NCI-H1048 (cell line): Measurements from ENCODE around the gene OLFML2A.
"Not testable (repeated sequence)": the region's sequence is repeated elsewhere in the genome, so short reads cannot be mapped to it uniquely, and the experiment has no call there.

Experiments used
- DNase-seq: peaks from one replicate; lab custom pipeline; 2025; lab: John Stamatoyannopoulos, UW

OLFML2A gene

DNA sequence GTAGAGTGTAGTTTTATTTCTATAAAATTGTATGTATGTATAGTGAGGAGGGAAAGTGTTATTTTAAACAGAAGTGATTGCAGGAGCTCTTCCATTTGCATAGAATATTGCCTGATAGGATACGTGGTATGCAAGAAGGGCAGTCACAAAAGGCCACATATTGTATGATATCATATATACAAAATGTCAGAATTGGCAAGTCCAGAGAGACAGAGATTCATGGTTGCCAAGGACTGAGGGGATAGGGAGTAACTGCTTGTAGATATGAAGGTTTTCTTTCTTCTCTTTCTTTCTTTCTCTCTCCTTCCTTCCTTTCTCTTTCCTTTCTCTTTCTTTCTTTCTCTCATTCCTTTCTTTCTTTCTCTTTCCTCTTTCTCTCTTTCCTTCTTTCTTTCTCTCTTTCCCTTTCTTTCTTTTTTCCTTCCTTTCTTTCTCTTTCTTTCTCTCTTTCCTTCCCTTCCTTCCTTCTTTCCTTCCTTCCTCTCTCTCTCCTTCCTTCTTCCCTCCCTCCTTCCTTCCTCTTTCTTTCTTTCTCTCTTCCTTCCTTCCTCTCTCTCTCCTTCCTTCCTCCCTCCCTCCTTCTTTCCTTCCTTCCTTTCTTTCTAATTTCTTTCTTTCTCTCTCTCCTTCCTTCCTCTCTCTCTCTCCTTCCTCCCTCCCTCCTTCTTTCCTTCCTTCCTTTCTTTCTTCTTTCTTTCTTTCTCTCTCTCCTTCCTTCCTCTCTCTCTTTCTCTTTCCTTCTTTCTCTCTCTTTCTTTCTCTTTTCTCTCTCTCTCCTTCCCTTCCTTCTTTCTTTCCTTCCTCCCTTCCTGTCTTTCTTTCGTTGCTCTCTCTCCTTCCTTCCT is 51.8 kb downstream of the OLFML2A start:
- no peak for DNase-seq

DNA sequence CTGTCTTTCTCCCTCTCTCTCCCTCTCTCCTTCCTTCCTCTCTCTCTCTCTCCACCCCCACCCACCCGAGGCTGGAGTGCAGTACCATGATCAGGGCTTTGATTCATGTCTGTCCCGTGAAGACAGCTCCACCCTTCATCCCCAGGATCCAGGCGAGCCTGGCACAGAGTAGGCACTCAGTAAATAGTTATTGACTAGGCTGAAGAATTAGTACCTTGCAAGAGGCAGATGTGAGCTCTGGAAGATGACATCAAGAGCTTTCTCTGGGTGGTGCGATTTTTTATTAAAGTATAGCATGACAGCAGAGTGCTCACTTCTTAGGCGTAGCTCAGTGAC is 52.4 kb downstream of the OLFML2A start:
- no peak for DNase-seq

DNA sequence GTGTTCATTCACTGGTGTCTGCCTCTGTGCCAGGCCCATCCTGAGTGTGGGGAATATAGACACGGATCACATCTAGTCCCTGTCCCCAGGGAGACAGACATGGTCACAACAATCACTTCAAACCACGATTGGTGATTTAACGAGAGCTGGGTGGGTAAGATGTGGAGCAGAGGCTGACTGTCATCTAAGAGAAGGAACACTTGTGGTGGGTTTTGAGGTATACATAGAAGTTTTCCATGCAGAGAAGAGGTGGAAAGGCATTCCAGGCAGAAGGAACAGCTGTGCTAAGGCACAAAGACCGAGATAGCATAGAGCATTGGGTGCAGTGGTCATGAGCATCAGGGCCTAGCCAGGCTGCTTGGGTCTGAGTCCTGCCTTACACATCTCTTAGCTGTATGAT is 53.7 kb downstream of the OLFML2A start:
- DNase-seq = no peak

DNA sequence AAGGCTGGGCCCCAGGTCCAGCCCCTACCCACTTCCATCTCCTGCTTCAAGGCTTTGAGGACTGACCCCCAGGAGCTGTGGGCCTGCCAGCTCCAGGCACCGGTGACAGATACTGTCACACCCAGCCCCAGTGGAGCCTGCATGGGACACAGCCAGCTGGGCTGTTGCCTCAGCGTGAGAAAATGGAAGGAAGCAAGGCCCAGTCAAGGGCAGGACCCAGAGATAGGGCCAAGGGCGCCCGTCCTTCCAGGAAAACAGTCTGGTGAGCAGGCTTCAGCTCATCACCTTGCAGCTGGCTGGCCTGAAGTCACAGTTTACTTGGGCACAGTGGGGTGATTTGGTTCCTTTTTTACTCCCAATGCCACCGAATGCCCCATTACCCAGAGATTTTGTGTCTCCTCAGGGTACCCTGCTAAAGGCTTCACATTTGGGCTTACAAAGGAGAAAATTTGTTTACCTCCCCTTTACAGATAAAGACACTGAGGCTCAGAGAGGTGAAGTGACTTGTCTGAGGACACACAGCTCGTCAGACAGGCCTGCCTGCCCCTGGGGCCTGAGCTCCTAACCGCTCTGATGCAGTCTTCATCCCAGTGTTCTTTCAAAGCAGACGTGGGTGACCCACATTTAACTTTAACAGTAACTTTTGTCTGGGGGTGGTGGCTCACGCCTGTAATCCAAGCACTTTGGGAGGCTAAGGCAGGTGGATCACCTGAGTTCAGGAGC is 54.9 kb downstream of the OLFML2A start:
- no peak for DNase-seq

DNA sequence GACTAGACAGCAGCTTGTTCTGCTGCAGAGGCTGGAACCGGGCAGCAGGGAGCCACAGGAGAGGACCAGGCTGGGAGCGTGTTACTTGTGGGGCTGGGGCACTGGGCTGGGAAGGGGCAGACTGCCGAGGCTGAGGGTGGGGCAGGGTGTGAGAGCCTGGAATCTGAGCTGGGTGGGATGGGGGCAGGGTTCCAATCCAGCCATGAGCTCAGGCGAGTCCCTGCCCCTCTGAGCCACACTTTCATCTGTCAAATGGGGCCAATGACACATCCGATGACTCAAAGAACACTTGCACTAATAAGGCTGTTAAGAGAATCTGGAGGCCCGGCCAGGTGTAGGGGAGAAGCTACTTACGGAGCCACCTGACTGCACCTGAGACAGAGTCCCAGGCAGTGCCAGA is 57.7 kb downstream of the OLFML2A start:
- no peak for DNase-seq

DNA sequence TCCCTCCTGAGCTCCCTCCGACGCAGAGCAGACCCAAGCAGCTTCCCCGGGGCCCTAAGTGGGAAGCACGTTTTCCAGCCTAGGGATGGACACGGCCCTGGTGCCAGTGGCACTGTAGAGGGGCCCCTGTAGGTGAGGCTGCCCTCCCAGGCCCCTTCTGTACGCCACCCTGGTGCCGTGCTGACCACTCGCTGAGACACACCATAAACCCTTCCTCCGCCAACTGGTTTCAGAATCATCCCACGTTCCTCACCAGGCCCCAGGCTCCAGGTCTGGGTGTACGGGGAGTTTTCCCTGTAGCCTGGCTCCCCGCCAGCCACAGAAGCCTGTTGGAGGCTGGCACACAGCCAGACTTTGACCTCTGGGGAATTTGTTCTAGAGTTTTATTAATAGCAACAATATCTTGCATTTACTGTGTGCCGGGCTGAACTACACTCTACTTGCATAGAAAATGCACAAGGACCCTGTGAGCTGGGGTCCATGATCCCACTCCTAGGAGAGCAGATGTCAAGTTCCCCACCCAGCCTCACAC is 58.2 kb downstream of the OLFML2A start:
- DNase-seq = no peak

DNA sequence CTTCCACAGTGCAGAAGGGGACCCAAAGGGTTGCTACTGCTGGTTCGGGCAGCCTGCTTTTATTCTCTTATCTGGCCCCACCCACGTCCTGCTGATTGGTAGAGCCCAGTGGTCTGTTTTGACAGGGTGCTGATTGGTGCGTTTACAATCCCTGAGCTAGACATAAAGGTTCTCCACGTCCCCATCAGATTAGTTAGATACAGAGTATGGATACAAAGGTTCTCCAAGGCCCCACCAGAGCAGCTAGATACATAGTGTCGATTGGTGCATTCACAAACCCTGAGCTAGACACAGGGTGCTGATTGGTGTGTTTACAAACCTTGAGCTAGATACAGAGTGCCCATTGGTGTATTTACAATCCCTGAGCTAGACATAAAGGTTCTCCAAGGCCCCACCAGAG is 61.2 kb downstream of the OLFML2A start:
- DNase-seq = not testable (repeated sequence)

DNA sequence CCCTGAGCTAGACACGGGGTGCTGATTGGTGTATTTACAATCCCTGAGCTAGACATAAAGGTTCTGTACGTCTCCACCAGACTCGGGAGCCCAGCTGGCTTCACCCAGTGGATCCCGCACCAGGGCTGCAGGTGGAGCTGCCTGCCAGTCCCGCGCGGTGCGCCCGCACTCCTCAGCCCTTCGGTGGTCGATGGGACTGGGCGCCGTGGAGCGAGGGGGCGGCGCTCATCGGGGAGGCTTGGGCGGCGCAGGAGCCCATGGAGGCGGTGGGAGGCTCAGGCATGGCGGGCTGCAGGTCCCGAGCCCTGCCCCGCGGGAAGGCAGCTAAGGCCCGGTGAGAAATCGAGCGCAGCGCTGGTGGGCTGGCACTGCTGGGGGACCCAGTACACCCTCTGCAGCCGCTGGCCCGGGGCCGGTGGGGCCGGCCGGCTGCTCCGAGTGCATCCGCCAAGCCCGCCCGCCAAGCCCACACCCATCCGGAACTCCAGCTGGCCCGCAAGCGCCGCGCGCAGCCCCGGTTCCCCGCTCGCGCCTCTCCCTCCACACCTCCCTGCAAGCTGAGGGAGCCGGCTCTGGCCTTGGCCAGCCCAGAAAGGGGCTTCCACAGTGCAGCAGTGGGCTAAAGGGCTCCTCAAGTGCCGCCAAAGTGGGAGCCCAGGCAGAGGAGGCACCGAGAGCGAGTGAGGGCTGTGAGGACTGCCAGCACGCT is 61.8 kb downstream of the OLFML2A start:
- not testable (repeated sequence) for DNase-seq

DNA sequence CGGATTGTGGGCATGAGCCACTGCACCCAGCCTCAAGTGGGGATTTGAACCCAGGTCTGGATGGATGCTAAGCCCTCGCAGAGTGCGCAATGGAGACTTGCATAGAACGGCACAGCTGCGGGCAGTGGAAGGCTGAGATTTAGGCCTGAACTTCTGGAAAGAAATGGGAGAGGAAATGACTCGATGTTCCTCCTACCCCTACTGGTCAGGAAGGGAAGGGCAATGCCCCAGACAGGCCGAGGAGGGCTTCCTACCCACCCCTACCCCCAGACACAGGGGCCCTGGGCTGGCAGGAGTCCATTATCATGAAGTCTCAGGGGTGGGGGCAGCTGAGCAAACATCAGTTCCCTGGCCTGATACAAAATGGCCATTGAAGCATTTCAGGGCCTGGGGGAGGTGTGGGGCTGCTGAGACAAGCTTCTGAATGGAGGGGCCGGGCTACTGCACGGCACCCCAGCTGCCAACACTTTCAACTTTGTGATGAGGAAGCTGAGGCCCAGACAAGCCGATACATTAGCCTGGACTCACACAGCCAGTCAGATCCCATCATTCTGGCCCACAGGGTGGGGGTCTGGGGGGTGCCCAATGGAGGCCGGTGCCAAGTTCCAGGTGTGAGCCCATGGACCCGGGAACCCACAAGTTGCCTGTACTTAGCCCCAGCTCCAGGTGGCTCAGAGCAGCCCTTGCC is 62.8 kb downstream of the OLFML2A start:
- no peak for DNase-seq

DNA sequence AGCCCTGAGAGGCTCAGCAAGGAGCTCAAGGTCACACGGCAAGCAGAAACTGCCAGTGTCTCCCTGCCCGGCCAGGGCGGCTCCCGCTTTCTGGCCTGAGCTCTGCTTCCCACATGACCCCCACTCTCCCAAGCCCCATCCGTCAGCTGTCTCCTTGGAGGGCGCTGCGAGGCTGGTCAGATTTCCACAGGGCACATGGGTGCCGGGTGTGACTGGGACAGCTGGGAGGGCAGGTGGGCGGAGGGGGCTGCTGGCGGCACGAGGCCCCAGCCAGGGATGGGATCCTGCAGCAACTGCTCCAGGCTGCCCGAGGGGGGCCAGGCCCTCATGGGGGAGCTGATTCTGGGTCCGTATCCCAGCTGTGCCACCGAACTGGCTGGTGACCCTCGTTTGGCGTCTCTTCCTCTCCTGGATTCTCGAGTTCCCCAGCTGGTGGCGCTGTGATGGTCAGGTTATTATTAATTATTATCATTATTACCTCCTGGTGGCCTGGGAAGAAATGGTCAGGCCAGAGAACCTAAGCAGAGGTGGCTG is 63.4 kb downstream of the OLFML2A start:
- DNase-seq = no peak

DNA sequence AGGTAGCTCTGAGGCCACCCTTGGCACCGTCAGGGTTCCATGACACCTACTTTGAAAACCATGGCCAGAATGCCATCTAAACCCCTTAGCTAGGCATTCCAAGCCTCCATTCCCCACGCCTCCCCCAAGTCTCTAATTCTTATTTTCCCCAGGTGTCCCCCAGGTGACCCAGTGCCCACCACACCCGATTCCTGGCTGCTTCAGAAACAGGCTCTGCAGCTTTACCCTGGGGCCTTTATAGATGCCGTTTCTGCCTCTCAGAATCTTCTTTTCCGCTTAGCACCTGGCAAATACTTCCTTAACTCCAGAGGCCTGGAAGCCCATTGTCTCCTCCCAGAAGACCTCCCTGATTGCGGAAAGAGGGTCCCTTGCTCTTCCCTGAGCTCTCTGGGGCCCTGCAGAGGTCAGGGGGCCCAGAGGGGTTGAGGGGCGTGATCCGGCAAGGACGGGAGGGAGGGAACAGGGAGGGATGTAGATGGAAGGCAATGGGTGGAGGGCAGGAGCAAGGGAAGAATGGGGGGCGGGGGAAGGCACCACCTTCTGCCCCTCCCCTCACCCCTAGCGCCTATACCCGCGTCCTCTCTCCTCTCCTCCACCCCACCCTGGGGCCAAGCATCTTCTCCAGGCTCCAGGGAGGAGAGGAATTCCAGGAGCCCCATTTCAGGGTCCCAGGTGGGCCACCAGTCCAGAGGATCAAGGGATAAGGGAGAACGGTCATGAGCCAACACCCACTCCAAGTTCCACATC is 64.3 kb downstream of the OLFML2A start:
- DNase-seq = no peak

DNA sequence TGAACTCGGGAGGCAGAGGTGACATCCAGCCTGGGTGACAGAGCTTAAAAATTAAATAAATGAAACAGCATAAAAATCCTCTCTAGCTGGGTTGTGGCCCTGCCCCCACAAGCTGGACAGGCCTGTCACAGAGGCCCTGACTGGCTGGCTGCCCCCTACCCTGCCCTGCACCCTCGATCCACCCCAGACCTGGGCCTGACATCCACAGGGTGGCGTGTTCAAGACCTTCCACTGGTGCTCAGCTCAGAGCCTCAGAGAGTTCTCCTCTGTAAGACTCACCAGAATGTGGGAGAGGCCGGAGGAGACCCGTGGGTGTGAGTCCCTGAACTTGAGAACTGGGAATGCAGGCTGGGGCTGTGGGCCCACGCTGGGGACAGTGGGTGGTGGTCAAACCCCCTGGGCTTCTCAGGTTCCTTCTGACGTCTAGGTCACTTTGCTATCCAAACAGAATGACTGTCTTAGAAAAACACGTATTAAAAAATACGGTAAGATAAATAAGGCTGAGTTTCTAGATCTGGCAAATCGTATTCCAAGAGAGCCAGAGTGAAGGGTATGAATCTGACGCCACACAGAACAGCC is 66.6 kb downstream of the OLFML2A start:
- no peak for DNase-seq

DNA sequence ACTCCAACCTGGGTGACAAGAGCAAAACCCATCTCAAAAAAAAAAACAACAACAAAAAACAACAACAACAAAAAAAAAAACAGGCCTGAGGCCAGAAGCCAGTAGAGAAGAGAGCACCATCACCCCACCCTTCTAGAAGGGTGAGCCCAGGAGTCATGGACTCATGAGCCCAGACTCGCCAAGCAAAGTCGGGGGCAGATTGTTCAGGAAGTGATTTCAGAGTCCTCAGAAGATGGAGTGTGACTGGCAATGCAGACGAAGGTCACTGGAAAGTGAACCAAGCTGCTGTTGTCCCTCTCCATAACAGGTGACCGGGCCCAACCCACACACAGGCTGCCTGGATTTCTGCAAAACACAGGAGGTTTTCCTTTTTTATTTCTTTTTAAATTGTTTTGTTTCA is 67.4 kb downstream of the OLFML2A start:
- no peak for DNase-seq

DNA sequence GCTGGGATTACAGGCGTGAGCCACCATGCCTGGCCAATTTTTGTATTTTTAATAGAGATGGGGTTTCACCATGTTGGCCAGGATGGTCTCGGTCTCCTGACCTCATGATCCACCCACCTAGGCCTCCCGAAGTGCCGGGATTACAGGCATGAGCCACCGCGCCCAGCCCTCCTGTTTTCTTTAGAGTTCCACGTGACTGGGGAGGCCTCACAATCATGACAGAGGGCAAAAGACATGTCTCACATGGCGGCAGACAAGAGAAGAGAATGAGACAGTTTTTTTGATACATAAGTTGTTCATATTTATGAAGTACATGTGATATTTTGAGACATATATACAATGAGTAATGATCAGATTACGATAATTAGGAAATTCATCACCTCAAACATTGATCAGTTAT is 69.5 kb downstream of the OLFML2A start:
- DNase-seq = not testable (repeated sequence)

DNA sequence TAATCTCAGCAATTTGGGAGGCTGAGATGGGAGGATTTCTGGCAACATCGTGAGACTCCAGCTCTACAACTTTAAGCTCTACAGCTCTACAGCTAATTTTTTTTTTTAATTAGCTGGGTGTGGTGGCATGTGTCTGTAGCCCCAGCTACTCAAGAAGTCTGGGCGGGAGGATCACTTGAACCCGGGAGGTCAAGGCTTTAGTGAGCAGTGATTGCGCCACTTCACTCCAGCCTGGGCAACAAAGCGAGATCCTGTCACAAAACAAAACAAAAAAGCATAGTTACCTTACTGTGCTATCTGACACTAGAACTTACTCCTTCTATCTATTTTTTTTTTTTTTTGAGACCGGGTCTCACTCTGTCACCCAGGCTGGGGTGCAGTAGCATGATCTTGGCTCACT is 70.0 kb downstream of the OLFML2A start:
- no peak for DNase-seq

DNA sequence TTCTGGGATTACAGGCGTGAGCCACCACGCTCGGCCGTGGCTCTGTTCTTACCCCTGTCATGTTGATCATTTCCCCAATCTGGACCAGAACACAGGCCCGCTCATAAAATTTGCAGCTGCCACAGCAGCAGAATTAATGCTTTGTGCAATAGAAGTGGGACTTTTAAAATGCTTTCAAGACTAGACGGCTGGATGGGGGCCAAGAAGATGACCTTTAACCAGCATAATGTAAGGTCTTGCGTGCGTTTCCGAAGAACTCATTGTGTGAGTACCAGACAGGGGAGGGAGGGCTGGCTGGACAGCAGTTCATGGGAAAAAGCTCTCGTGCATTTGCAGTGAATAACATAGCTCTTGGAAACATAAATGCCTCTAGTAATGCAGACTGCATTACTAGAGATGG is 72.9 kb downstream of the OLFML2A start:
- no peak for DNase-seq

DNA sequence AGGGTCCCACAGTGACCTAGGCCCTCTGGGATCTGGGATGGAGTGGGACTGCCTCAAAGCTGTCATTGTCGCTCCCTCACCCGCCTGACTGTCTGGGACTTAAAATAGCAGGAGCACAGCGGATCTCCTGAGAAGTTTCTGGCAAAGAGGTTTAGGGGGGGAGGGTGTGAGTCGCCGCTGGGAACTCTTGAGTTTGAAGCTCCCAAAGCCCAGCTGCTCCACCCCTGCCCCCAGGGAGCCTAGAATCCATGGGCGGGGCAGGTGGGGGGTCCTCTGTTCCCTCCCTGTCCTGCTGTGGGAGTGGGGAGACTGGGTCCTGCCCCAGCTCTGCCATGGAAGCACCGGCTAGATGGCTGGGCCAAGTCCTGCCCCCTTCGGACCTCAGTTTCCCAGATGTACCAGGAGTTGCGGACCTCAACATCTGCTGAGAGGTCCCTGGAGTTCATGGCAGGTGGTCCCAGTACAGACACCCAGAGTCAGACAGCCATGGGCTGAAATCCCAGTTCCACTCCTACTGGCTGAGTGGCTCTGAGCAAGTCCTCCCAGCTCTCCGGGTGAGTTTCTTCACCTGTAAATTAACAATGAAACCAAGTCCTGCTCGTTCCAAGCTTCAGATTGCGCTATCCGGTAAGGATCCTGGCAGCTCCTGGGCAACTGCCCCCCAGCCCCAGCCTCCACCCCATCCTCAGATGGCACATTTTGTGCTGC is 75.3 kb downstream of the OLFML2A start:
- DNase-seq = no peak

DNA sequence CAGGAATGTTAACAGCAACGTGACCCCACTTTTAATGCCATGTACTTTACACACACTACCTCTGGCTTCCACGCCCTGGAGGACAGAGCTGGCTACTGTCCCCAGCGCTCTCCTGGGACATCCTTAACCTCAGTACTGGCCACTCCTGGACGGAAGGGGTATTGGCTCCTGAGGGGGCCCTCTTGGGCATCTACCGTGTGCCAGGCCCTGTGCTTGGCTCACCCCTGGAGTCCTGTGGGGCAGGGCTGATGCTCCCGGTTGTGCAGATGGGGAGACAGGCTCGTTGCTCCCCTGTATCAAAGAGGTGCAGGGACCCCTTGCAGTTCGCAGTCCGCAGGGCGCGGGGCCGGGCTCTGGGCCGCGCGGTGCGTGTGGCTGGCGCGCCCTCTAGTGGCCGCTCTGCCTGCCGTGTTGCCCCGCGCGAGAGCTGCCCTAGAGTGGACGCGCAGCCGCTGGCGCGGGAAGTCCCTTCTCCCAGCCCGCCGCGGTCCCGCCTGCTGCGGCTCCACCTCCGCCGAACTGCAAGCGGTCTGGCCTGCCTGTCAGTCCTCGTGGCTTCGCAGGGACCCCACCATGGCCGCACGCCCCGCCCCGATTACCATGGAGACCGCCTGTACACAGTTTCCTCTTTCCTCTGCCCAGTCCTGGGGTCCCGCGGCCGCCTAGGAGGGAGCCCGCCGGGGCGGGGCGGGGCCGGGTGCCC is 76.0 kb downstream of the OLFML2A start, which contains the start of gene WDR38:
Gene WDR38 (plus strand): TSS at position 632 of the 703 bp plus-strand sequence. CDS start 72 bp downstream, outside the sequence.
- peak; percentile 23 for DNase-seq

DNA sequence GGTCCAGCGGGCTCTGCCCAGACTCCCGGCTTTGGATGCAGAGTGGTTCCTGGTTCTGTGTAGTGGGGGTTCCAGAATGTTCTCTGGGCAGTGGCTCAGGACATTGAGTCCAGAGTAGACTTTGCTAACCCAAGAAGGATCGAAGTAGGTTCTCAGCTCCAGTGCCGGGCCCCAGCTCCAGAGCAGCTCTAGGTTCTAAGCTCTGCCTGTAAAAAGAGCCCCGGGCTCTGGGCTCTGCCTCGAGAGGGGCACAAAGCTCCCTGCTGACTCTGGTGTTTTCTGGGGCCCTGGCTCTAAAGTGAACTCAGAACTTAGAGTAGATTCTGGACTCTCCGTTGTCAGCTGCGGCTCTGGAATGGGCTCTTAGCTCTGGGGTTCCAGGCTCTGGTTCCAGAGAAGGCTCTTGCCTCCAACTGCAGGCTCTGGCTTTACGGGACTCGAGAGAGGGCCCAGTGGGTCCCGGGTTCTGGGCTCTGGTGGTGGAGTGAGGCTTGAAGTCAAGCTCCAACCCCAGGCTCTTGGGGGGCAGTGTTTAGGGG is 76.7 kb downstream of the OLFML2A start:
- DNase-seq = no peak
